H9 (cell line): Measurements from ENCODE around the gene ARHGEF2. TPM values are rescaled to one million over a fixed set of nuclear protein-coding genes. Genes with fewer than 3 reads are reported as not detected.

ENCODE experiments used
- DNase-seq: peaks from one replicate; pipeline ENCODE4 v3.0.0-alpha.2; 2017
- H2AFZ ChIP-seq: one replicate; pipeline ENCODE4 v1.6.1; 2013; ENCODE audit warnings: mild to moderate bottlenecking, low read length, control low read depth, moderate library complexity
- H2AK5ac ChIP-seq: 2 replicates; pipeline ENCODE4 v1.6.1; 2013; ENCODE audit warnings: low read length, control low read depth, mixed read lengths; ENCODE audit not compliant: insufficient read length
- H2BK120ac ChIP-seq: one replicate; pipeline ENCODE4 v1.6.1; 2013; ENCODE audit warnings: low read depth, mild to moderate bottlenecking, low read length, control low read depth, inconsistent platforms; ENCODE audit not compliant: poor library complexity, severe bottlenecking
- H2BK12ac ChIP-seq: 2 replicates; pipeline ENCODE4 v1.6.1; 2013; ENCODE audit warnings: low read length, control low read depth, mixed read lengths, low read depth; ENCODE audit not compliant: insufficient read length
- H2BK15ac ChIP-seq: 2 replicates; pipeline ENCODE4 v1.6.1; 2013; ENCODE audit warnings: low read depth, low read length, control low read depth
- H2BK20ac ChIP-seq: one replicate; pipeline ENCODE4 v1.6.1; 2013; ENCODE audit warnings: low read depth, mild to moderate bottlenecking, low read length, control low read depth, inconsistent platforms; ENCODE audit not compliant: poor library complexity, severe bottlenecking
- H2BK5ac ChIP-seq: 2 replicates; pipeline ENCODE4 v1.6.1; 2013; ENCODE audit warnings: low read length, control low read depth, mixed read lengths; ENCODE audit not compliant: insufficient read length
- H3K14ac ChIP-seq: 2 replicates; pipeline ENCODE4 v1.6.1; 2013; ENCODE audit warnings: low read length, control low read depth; ENCODE audit not compliant: insufficient read depth
- H3K18ac ChIP-seq: 2 replicates; pipeline ENCODE4 v1.6.1; 2013; ENCODE audit warnings: low read depth, mild to moderate bottlenecking, mixed read lengths, low read length, control low read depth; ENCODE audit not compliant: insufficient read length
- H3K23ac ChIP-seq: 2 replicates; pipeline ENCODE4 v1.6.1; 2013; ENCODE audit warnings: low read length, control low read depth, mixed read lengths, low read depth; ENCODE audit not compliant: insufficient read length
- H3K23me2 ChIP-seq: 2 replicates; pipeline ENCODE4 v1.6.1; 2013; ENCODE audit warnings: low read depth, mild to moderate bottlenecking, mixed read lengths, low read length, control low read depth; ENCODE audit not compliant: insufficient read length, poor library complexity, severe bottlenecking
- H3K27ac ChIP-seq: 2 replicates; pipeline ENCODE4 v1.5.1; 2013; ENCODE audit warnings: low read length, control low read depth, mixed read lengths, low read depth; ENCODE audit not compliant: insufficient read length
- H3K27me3 ChIP-seq: 2 replicates; pipeline ENCODE4 v1.6.1; 2013; ENCODE audit warnings: low read length, control low read depth, inconsistent platforms; ENCODE audit not compliant: insufficient read depth
- H3K4ac ChIP-seq: 2 replicates; pipeline ENCODE4 v1.6.1; 2013; ENCODE audit warnings: low read depth, mild to moderate bottlenecking, control low read depth, inconsistent platforms, low read length, moderate library complexity
- H3K4me1 ChIP-seq: 2 replicates; pipeline ENCODE4 v1.6.1; 2013; ENCODE audit warnings: low read length, control low read depth, inconsistent platforms; ENCODE audit not compliant: insufficient read depth
- H3K4me2 ChIP-seq: 2 replicates; pipeline ENCODE4 v1.6.1; 2013; ENCODE audit warnings: low read length, control low read depth, mixed read lengths; ENCODE audit not compliant: insufficient read length, insufficient read depth
- H3K56ac ChIP-seq: 2 replicates; pipeline ENCODE4 v1.6.1; 2013; ENCODE audit warnings: low read depth, mild to moderate bottlenecking, mixed read lengths, low read length, control low read depth; ENCODE audit not compliant: insufficient read length
- H3K79me1 ChIP-seq: 2 replicates; pipeline ENCODE4 v1.6.1; 2013; ENCODE audit warnings: low read depth, mild to moderate bottlenecking, moderate library complexity, low read length, control low read depth, inconsistent platforms; ENCODE audit not compliant: insufficient read depth, poor library complexity, severe bottlenecking
- H3K79me2 ChIP-seq: 2 replicates; pipeline ENCODE4 v1.6.1; 2013; ENCODE audit warnings: low read length, control low read depth, inconsistent platforms; ENCODE audit not compliant: insufficient read depth
- H3K9ac ChIP-seq: 2 replicates; pipeline ENCODE4 v1.6.1; 2013; ENCODE audit warnings: low read length, control low read depth, mixed read lengths; ENCODE audit not compliant: insufficient read length; ENCODE audit errors: extremely low read depth
- H3K9me3 ChIP-seq: one replicate; pipeline ENCODE4 v1.6.1; 2013; ENCODE audit warnings: low read depth, low read length, inconsistent platforms; ENCODE audit not compliant: control insufficient read depth
- H3T11ph ChIP-seq: one replicate; pipeline ENCODE4 v1.6.1; 2013; ENCODE audit warnings: mild to moderate bottlenecking, low read length, control low read depth, inconsistent platforms
- H4K20me1 ChIP-seq: one replicate; pipeline ENCODE4 v1.6.1; 2013; ENCODE audit not compliant: control insufficient read depth, insufficient read length, insufficient read depth
- H4K5ac ChIP-seq: 2 replicates; pipeline ENCODE4 v1.6.1; 2013; ENCODE audit warnings: low read depth, mild to moderate bottlenecking, mixed read lengths, low read length, control low read depth; ENCODE audit not compliant: insufficient read length
- H4K8ac ChIP-seq: replicated peaks from 2 replicates; pipeline ENCODE4 v1.6.1; 2013; ENCODE audit warnings: low read length, control low read depth, mixed read lengths, low read depth; ENCODE audit not compliant: insufficient read length
- H4K91ac ChIP-seq: 2 replicates; pipeline ENCODE4 v1.6.1; 2013; ENCODE audit warnings: low read depth, mild to moderate bottlenecking, moderate library complexity, mixed read lengths, low read length, control low read depth; ENCODE audit not compliant: insufficient read length
- H3K27ac Mint-ChIP-seq, 3 experiments: 2 replicates in 2 of 3; 3 replicates in 1 of 3; pipeline ENCODE4 v1.8.0; 2020 to 2021; ENCODE audit warnings: mixed read lengths in 3 of 3, mild to moderate bottlenecking in 1 of 3, moderate library complexity in 1 of 3
- H3K27me3 Mint-ChIP-seq: 2 replicates; pipeline ENCODE4 v1.8.0; 2021; ENCODE audit warnings: low read depth, mild to moderate bottlenecking, moderate library complexity, mixed read lengths
- H3K36me3 Mint-ChIP-seq, 3 experiments: 2 replicates in 2 of 3; 3 replicates in 1 of 3; pipeline ENCODE4 v1.8.0; 2020 to 2021; ENCODE audit warnings: low read depth in 3 of 3, mixed read lengths in 3 of 3; ENCODE audit not compliant: insufficient read depth in 1 of 3
- H3K4me1 Mint-ChIP-seq, 2 experiments: 2 replicates each; pipeline ENCODE4 v1.8.0; 2020; ENCODE audit warnings: mixed read lengths in 2 of 2
- H3K4me3 Mint-ChIP-seq, 2 experiments: 2 replicates in 1 of 2; 3 replicates in 1 of 2; pipeline ENCODE4 v1.8.0; 2020 to 2021; ENCODE audit warnings: mild to moderate bottlenecking in 2 of 2, mixed read lengths in 2 of 2, moderate library complexity in 1 of 2
- H3K9me3 Mint-ChIP-seq, 2 experiments: 2 replicates in 1 of 2; 3 replicates in 1 of 2; pipeline ENCODE4 v1.8.0; 2020; ENCODE audit warnings: mild to moderate bottlenecking in 2 of 2, mixed read lengths in 2 of 2, moderate library complexity in 1 of 2
- CTCF ChIP-seq: fragments of 200-600 bp; sonication (generic); conservative IDR thresholded peaks from 3 replicates; pipeline ENCODE4 v1.8.0; 2021; ENCODE audit warnings: antibody characterized with exemption, mild to moderate bottlenecking
- WGBS: extraction: QIAGEN DNeasy Blood & Tissue Kit; methylation state at CpG from one replicate; pipeline ENCODE4 v1.1.7; 2013; ENCODE audit warnings: missing lambda C conversion rate, low lambda C conversion rate, mixed read lengths; ENCODE audit not compliant: insufficient read length; ENCODE audit errors: extremely low coverage; 5-methylcytosine and 5-hydroxymethylcytosine counted together
- total RNA-seq: library from RNA; stranded (reverse); gene quantifications from 2 replicates; pipeline ENCODE4 v1.2.1, GENCODE V29; 2021

Gene ARHGEF2
- total RNA-seq, 1 experiment from 2014 or later, result 111 TPM

GRCh38 chr1:155934936-155935590 is 43.3 kb downstream of the ARHGEF2 start:
- Histone ChIP-seq H2BK120ac (no peak overlapping the region), H2BK15ac (no peak overlapping the region), H4K5ac (peak overlapping the region; percentile 67), H4K91ac (no peak overlapping the region), H2BK20ac (peak overlapping the region; percentile 60), H2BK5ac (peak overlapping the region; percentile 77), H2BK12ac (peak overlapping the region; percentile 59), H4K20me1 (no peaks in the 10 kb centered on the region), H3T11ph (peak overlapping the region; percentile 64), H3K4ac (peak overlapping the region; percentile 28; the same call in 1 of the 2 replicates), H3K9ac (peak overlapping the region; percentile 83), H3K9me3 (no peaks in the 10 kb centered on the region), H2AK5ac (no peak overlapping the region), H2AFZ (no peak overlapping the region), H3K4me1 (no peaks in the 10 kb centered on the region; the same call in 1 of the 2 replicates), H3K4me2 (peak overlapping the region; percentile 93), H3K27ac (peak overlapping the region; percentile 86), H3K14ac (peak overlapping the region; percentile 58; the same call in 1 of the 2 replicates), H3K79me2 (peaks cover 19% of the 10 kb centered on the region; the same call in 1 of the 2 replicates), H3K79me1 (peaks cover 9% of the 10 kb centered on the region), H3K27me3 (no peaks in the 10 kb centered on the region), H4K8ac (no peak overlapping the region), H3K23me2 (peaks cover 6% of the 10 kb centered on the region), H3K18ac (peak overlapping the region; percentile 37), H3K56ac (peak overlapping the region; percentile 31), H3K23ac (no peak overlapping the region)
- H3K9me3 Mint-ChIP-seq, result no peaks in the 10 kb centered on the region
- WGBS, result no CpG with 5 or more reads among the region's 24 CpGs
- no peaks in the 10 kb centered on the region for H3K27me3 Mint-ChIP-seq
- no peak for DNase-seq
- TF ChIP-seq CTCF, result no peak
- H3K4me3 Mint-ChIP-seq, result no peak overlapping the region
- H3K27ac Mint-ChIP-seq, result no peak overlapping the region; a peak in 1 of 7 replicates
- H3K4me1 Mint-ChIP-seq, result peaks cover 19 to 21% of the 10 kb centered on the region in 2 experiments
- peaks cover 12 to 21% (median 20%) of the 10 kb centered on the region in 3 experiments for H3K36me3 Mint-ChIP-seq
